ENCODE results near the gene KCNMA1.

KCNMA1 gene

DNA sequence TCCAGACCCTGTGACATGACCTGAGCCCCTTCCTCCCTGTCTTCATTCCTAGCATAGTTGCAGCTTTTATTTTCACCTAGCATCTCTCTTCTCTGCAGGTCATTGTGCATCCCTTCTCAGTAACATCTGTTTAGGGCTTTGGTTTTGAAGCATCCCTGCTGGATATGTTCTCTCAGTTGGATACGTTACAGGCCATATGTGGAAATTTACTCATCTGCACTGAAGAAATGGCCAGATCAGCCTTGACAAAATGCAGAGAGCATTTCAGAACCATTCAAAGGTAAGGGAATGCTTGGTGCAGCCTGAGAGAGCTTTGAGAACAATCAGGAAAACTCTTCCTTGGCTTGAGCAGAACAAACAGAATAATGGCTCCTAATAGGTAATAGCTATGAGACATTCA is 647.0 kb downstream of the KCNMA1 start:
- in situ Hi-C loops (cut with MboI; ENCODE audit: low sequenced_read_pairs): no loop called here

- in situ Hi-C loops (cut with MboI; ENCODE audit: low sequenced_read_pairs): no loop called here
Observed at GRCh38 chr10:76984559-76985443, 652.8 kb downstream of the KCNMA1 start.

- in situ Hi-C loops (cut with MboI; ENCODE audit: low sequenced_read_pairs): no loop called here
Observed at GRCh38 chr10:76983624-76984023, 654.0 kb downstream of the KCNMA1 start.

DNA sequence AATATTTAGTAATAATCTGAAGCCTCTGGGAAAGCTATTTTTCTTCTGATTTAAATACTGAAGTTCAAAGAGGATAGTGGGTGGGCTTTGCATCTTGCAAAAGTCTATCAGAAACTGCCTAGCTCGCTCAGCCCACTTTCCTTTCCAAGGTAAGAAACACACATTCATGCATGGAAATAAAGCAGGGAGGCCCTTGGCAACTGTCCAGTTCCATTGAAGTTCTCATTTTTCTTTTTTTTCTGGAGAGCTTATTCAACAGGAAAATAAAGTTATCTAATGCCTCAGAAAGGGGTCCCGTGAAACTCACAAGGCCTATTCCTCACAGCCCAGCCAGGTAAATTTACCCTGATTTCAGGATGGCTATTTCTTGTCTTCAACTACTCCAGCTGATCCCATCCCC is 654.9 kb downstream of the KCNMA1 start:
- in situ Hi-C loops (cut with MboI; ENCODE audit: low sequenced_read_pairs): no loop called here

DNA sequence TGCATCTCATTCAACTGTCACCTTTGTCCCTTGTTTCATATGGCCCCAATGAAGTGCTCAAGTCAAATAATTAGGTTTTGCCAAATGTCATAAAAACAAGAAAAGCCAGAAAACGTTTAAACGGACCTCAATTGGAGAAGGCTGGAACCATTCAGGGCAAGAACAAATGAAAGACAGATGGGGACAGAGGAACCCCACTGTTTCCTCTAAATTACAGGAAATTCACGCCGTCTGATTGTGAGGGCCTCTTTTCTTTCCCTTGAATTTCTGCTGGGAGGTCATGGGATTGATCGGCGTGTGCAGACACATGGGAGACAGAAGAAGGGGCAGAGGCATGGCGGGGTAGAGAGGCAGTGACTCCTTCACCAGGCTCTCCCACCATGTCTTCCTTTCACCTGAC is 656.4 kb downstream of the KCNMA1 start:
- in situ Hi-C loops (cut with MboI; ENCODE audit: low sequenced_read_pairs): no loop called here

- in situ Hi-C loops (cut with MboI; ENCODE audit: low sequenced_read_pairs): no loop called here
Observed at GRCh38 chr10:76977901-76978300, 659.7 kb downstream of the KCNMA1 start.

DNA sequence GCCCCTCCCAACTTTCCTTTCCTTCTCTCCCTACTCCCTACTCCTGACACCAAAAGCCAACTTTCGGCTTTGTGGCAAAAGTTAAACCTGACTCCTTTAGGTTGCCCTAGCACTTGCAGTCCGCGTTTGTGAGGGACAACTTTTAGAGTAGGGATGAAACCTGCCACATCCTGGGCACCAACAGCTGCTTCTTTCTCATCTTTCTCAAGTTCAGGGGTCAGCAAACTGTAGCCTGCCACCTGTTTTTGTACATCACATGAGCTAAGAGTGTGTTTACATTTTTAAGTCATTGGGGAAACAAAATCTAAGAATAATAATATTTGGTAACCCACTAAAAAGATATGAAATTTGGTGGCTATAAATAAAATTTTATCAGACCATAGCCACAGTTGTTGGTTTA is 660.6 kb downstream of the KCNMA1 start:
- in situ Hi-C loops (cut with MboI; ENCODE audit: low sequenced_read_pairs): no loop called here

- in situ Hi-C loops (cut with MboI; ENCODE audit: low sequenced_read_pairs): no loop called here
Observed at GRCh38 chr10:76976142-76976541, 661.5 kb downstream of the KCNMA1 start.

- in situ Hi-C loops (cut with MboI; ENCODE audit: low sequenced_read_pairs): no loop called here
Observed at GRCh38 chr10:76975126-76975525, 662.5 kb downstream of the KCNMA1 start.

DNA sequence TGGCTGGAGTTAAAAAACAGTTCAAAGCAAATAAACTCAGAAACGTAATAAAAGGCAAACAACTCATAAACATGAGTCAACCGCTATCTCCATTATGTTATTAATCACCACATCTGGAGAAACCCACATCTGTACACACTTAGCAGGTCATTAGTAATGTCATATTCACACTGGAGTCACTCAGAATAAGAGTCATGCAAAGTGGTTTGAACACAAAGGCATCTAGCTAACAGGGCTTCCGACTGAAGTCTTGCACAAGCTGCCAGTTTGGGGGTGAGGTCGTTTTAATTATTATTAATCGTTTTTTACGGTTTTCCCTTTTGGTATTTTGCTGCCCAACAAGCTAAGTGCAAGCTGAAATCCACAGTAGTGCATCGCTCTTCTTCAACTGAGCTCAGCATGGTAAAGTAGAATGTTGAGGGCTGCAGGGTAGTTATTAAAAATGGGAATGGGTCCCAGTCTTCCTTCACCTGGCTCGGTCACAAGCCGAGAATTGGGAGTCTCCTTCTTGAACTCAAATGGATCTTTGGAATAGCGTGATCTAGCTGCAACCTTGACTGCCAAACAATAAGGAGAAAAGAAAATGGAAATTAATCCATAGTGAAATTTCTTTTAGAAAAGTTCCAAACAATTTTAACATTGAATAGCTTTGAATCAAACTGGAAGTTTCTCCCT is 663.5 kb downstream of the KCNMA1 start:
- in situ Hi-C loops (cut with MboI; ENCODE audit: low sequenced_read_pairs): no loop called here

GRCh38 chr10:76973091-76974016 is 664.3 kb downstream of the KCNMA1 start:
- in situ Hi-C loops (cut with MboI; ENCODE audit: low sequenced_read_pairs): no loop called here

DNA sequence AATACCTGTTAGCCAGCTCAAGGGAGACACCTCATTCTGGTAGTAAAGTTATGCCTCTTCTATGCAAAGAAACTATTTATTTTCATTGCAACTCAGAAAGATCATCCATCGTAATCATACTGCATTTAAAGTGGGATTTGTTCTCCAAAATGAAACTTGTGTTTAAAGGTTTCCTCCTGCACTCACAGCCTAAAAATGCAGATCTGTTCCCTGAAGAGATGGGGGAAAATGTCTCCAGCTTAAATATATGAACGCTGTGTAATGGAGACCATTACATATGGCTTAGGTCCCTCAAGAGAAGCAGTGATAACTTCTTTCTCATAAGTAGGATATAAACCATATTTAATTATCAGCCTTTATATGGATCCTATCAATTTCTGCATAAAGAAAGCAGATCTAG is 665.1 kb downstream of the KCNMA1 start:
- in situ Hi-C loops (cut with MboI; ENCODE audit: low sequenced_read_pairs): no loop called here

- in situ Hi-C loops (cut with MboI; ENCODE audit: low sequenced_read_pairs): no loop called here
Observed at GRCh38 chr10:76971547-76972170, 665.9 kb downstream of the KCNMA1 start.

- in situ Hi-C loops (cut with MboI; ENCODE audit: low sequenced_read_pairs): no loop called here
Observed at GRCh38 chr10:76970711-76971519, 666.7 kb downstream of the KCNMA1 start.

- in situ Hi-C loops (cut with MboI; ENCODE audit: low sequenced_read_pairs): no loop called here
Observed at GRCh38 chr10:76969366-76969948, 668.2 kb downstream of the KCNMA1 start.

DNA sequence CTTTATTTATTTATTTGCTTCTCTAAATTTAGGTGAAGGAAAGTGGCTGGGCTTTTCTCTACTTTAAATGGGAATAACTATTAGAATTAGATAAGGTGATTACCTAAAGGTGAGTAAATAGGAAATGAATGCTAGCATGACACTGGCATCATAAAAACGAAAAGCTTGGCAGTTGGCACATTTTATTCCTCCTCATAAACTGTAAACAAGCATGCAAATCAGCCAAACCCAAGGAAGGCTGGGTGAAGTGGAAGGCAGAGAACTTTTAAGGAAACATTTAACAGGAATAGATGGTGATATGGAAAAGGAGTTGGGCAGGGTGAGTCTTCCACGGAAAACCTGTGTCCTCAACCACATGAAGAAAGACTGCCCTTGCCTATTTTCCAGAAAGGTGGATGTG is 669.1 kb downstream of the KCNMA1 start:
- in situ Hi-C loops (cut with MboI; ENCODE audit: low sequenced_read_pairs): no loop called here

GRCh38 chr10:76962851-76963250 is 674.8 kb downstream of the KCNMA1 start:
- in situ Hi-C loops (cut with MboI; ENCODE audit: low sequenced_read_pairs): no loop called here

- in situ Hi-C loops (cut with MboI; ENCODE audit: low sequenced_read_pairs): no loop called here
Observed at GRCh38 chr10:76961841-76962240, 675.8 kb downstream of the KCNMA1 start.

GRCh38 chr10:76959111-76959510 is 678.5 kb downstream of the KCNMA1 start:
- in situ Hi-C loops (cut with MboI; ENCODE audit: low sequenced_read_pairs): no loop called here

DNA sequence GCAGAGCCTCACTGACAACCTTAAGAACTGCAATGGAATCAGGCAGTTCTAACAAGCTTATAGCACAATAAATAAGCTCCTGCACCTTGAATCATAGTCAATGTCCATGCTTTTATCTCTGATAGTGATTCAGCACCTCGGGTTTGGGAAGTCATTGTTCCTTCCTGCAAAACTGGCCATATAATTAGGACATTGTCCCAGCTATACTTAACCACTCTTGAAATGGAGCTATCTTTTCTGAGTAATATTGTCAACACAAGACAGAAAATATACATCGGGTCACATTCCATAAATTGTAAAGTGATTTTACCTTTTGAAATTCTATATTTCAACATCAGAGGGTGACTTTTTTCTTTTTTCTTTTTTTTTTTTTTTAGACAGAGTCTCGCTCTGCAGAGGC is 682.8 kb downstream of the KCNMA1 start:
- in situ Hi-C loops (cut with MboI; ENCODE audit: low sequenced_read_pairs): no loop called here

All from HL-60/S4 treated with retinoic acid at 250 ng/mL for 4 days and 3 days (cell line).